SU-DHL-6 (cell line): Measurements from ENCODE around the gene MRPS33.

Source experiments
- H2AFZ ChIP-seq: fragments of 200-600 bp; sonication (generic); 2 replicates; pipeline ENCODE4 v1.6.1; 2014; ENCODE audit warnings: low read depth, mild to moderate bottlenecking, moderate library complexity, mixed read lengths, antibody characterized with exemption, low read length; ENCODE audit not compliant: severe bottlenecking
- H3F3A ChIP-seq: fragments of 200-600 bp; shearing (Covaris generic); 2 replicates; pipeline ENCODE4 v1.6.0; 2016; ENCODE audit warnings: antibody characterized with exemption, mild to moderate bottlenecking; ENCODE audit not compliant: insufficient read depth
- H3K27ac ChIP-seq: fragments of 200-600 bp; sonication (generic); 2 replicates; pipeline ENCODE4 v1.5.1; 2016; ENCODE audit warnings: low read depth, mild to moderate bottlenecking, low read length, moderate library complexity, mixed read lengths
- H3K27me3 ChIP-seq: fragments of 200-600 bp; sonication (generic), shearing (Covaris generic); 2 replicates; pipeline ENCODE4 v1.6.0; 2014; ENCODE audit warnings: mild to moderate bottlenecking, low read length
- H3K36me3 ChIP-seq: fragments of 200-600 bp; sonication (generic); 2 replicates; pipeline ENCODE4 v1.6.1; 2014; ENCODE audit warnings: mild to moderate bottlenecking, low read length, mixed read lengths
- H3K4me2 ChIP-seq: fragments of 300-600, 200-600 bp; shearing (Covaris generic), sonication (generic); 2 replicates; pipeline ENCODE4 v1.6.0; 2014; ENCODE audit warnings: low read length, low read depth, mild to moderate bottlenecking; ENCODE audit not compliant: poor library complexity, severe bottlenecking
- H3K4me3 ChIP-seq: fragments of 200-600 bp; sonication (generic); 2 replicates; pipeline ENCODE4 v1.5.1; 2014; ENCODE audit warnings: antibody characterized with exemption, low read length, mild to moderate bottlenecking, mixed read lengths; ENCODE audit not compliant: insufficient read depth, poor library complexity, severe bottlenecking
- H3K79me2 ChIP-seq: fragments of 200-600 bp; sonication (generic); 2 replicates; pipeline ENCODE4 v1.6.1; 2014; ENCODE audit warnings: mild to moderate bottlenecking, low read length, moderate library complexity; ENCODE audit not compliant: insufficient read depth
- H3K9ac ChIP-seq: fragments of 200-600 bp; sonication (generic); 2 replicates; pipeline ENCODE4 v1.7.0; 2014; ENCODE audit warnings: mild to moderate bottlenecking, low read length
- H3K9me2 ChIP-seq: fragments of 200-600 bp; sonication (generic); replicated peaks from 2 replicates; pipeline ENCODE4 v1.6.1; 2014; ENCODE audit warnings: low read length; ENCODE audit not compliant: insufficient read depth
- H3K9me3 ChIP-seq: fragments of 200-600 bp; sonication (generic); 2 replicates; pipeline ENCODE4 v1.6.1; 2014; ENCODE audit warnings: low read length, mixed read lengths; ENCODE audit not compliant: insufficient read depth
- H4K20me1 ChIP-seq: fragments of 200-600 bp; sonication (generic); 2 replicates; pipeline ENCODE4 v1.6.1; 2014; ENCODE audit warnings: low read depth, mild to moderate bottlenecking, antibody characterized with exemption, low read length, moderate library complexity, mixed read lengths
- EZH2phosphoT487 ChIP-seq: fragments of 200-600 bp; sonication (generic), shearing (Covaris generic); conservative IDR thresholded peaks from 2 replicates; pipeline ENCODE4 v1.6.1; 2018; ENCODE audit warnings: mild to moderate bottlenecking, antibody characterized with exemption, low read length, moderate library complexity, mixed read lengths
- TF ChIP-seq, protein P1 (sequence below): fragments of 200-600 bp; sonication (generic); IDR thresholded peaks from one replicate; pipeline ENCODE4 v1.5.1; 2017; ENCODE audit warnings: antibody characterized with exemption, mild to moderate bottlenecking, low read length, moderate library complexity; ENCODE audit not compliant: insufficient read depth, poor library complexity, severe bottlenecking

MRPS33 gene

DNA sequence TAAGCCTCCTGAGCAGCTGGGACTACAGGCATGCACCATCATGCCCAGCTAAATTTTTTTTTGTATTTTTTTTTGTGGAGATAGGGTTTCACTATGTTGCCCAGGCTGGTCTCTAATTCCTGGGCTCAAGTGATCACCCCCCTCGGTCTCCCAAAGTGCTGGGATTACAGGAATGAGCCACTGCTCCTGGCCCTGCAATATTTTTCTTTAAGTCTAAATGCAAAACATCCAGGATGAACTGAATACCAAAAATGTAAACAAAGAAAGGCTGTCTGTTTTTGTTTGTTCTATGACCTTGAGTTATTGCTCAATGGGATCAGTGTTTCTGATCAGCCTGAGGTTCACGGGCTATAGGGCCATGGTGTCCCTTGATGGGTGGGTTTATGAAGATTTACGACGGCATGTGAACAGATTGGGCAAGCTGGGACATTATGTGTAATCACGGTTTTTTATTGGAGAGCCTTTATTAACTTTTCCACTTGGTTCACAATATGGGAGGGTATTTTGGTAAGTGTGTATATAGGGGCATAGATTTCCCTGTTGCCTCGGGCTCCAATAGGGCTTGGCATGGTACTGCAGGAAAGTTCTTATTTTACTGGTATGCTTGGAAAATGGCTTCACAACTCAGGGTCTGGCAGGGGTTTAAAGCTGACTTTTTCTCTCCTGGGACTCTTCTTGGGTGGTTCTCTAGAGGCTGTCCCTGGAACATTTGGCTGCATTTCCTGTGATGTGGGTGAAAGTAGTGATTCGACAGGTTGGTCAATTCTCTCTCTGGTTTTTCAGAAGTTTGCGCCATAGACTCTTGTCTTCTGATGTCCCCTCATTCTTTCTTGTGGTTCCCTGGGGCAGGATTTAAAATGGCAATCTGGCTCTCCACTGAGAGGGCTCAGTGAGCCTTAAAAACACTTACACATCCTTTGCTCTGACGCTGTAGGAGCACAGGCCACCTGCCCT is 41.6 kb downstream of the MRPS33 start:
- Histone ChIP-seq H3K27ac (no peak overlapping the region), H3K79me2 (no peaks in the 10 kb centered on the region), H3K27me3 (no peaks in the 10 kb centered on the region), H4K20me1 (no peaks in the 10 kb centered on the region), H3K9me2 (no peaks in the 10 kb centered on the region), H3K9me3 (no peaks in the 10 kb centered on the region), H3K4me3 (no peak overlapping the region), H3K4me2 (no peak overlapping the region), H3K36me3 (no peaks in the 10 kb centered on the region), H3F3A (no peaks in the 10 kb centered on the region), H2AFZ (no peak overlapping the region), H3K9ac (no peak overlapping the region)
- TF ChIP-seq EZH2phosphoT487, result no peak
- TF ChIP-seq, protein P1, sequence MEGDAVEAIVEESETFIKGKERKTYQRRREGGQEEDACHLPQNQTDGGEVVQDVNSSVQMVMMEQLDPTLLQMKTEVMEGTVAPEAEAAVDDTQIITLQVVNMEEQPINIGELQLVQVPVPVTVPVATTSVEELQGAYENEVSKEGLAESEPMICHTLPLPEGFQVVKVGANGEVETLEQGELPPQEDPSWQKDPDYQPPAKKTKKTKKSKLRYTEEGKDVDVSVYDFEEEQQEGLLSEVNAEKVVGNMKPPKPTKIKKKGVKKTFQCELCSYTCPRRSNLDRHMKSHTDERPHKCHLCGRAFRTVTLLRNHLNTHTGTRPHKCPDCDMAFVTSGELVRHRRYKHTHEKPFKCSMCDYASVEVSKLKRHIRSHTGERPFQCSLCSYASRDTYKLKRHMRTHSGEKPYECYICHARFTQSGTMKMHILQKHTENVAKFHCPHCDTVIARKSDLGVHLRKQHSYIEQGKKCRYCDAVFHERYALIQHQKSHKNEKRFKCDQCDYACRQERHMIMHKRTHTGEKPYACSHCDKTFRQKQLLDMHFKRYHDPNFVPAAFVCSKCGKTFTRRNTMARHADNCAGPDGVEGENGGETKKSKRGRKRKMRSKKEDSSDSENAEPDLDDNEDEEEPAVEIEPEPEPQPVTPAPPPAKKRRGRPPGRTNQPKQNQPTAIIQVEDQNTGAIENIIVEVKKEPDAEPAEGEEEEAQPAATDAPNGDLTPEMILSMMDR, result no peak

DNA sequence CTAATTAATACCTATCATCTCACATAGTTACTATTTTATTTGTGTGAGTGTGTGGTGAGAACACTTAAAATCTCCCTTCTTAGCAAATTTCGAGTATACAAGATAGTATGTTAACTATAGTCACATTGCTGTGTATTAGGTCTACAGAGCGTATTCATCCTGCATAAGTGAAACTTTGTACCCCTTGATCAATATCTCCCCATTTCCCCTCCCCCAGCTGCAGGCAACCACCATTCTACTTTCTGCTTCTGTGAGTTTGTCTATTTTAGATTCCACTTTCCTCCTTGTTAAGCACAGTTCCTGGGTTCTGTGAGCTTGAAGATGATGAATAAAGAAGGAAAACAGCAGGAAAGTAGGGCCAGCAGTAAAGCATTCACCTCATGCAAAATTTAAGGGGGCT is 42.4 kb downstream of the MRPS33 start:
- Histone ChIP-seq H3K9me2 (no peaks in the 10 kb centered on the region), H3K9me3 (no peaks in the 10 kb centered on the region), H3K9ac (no peak overlapping the region), H3K4me3 (no peak overlapping the region), H3K79me2 (no peaks in the 10 kb centered on the region), H2AFZ (no peak overlapping the region), H3K27ac (no peak overlapping the region), H4K20me1 (no peaks in the 10 kb centered on the region), H3K36me3 (no peaks in the 10 kb centered on the region), H3F3A (no peaks in the 10 kb centered on the region), H3K27me3 (no peaks in the 10 kb centered on the region), H3K4me2 (no peak overlapping the region)
- TF ChIP-seq EZH2phosphoT487, result no peak
- TF ChIP-seq, protein P1, result no peak

DNA sequence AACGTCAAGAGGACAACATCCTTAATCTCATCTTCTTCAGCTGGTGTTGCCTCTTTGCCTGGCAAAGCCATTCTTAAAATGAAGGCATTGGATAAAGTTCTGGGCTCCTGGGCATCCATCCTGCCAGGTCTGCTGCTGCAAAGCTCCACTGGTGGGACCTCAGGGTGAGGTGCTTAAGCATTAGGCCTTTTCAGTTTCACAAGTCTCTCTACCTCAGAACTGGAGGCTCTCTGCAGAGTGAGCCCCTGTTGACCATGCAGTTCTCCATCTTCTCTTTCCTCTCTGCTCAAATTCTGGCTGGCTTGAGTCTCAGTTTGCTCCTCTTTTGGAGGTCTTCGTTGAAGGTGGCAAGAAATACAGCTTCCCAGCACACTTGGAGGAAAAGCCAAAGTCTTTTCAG is 47.3 kb downstream of the MRPS33 start:
- no peaks in the 10 kb centered on the region for H3K9me2 ChIP-seq
- no peaks in the 10 kb centered on the region for H4K20me1 ChIP-seq
- no peaks in the 10 kb centered on the region for H3K36me3 ChIP-seq
- H3K4me2 ChIP-seq, result no peak overlapping the region
- H3F3A ChIP-seq, result no peaks in the 10 kb centered on the region
- H3K9me3 ChIP-seq, result no peaks in the 10 kb centered on the region
- no peak overlapping the region for H3K4me3 ChIP-seq
- H3K79me2 ChIP-seq, result no peaks in the 10 kb centered on the region
- no peak for TF ChIP-seq EZH2phosphoT487
- TF ChIP-seq, protein P1, result no peak
- no peaks in the 10 kb centered on the region for H3K27me3 ChIP-seq
- no peak overlapping the region for H2AFZ ChIP-seq
- no peak overlapping the region for H3K9ac ChIP-seq
- H3K27ac ChIP-seq, result no peak overlapping the region
